ENCODE results near the gene MPRIP.

The MPRIP gene

GRCh38 chr17:17125136-17126084, 83.2 kb downstream of the MPRIP start:
- TF ChIP-seq CTCF (IDR thresholded peaks at IDR 0.05; ENCODE audit: low read depth, low read length, missing control alignments) = no peak
- no peak for DNase-seq (ENCODE audit: extremely low read depth, low read depth)
- H3K4me3 ChIP-seq (replicated peaks; ENCODE audit: low read depth, low read length) = no peak overlapping the region

- TF ChIP-seq CTCF (IDR thresholded peaks at IDR 0.05; ENCODE audit: low read depth, low read length, missing control alignments) = no peak
- no peak for DNase-seq (ENCODE audit: extremely low read depth, low read depth)
- no peak overlapping the region for H3K4me3 ChIP-seq (replicated peaks; ENCODE audit: low read depth, low read length)
Observed at GRCh38 chr17:17126131-17127110, 84.2 kb downstream of the MPRIP start.

GRCh38 chr17:17127156-17127555, 84.9 kb downstream of the MPRIP start:
- DNase-seq (ENCODE audit: extremely low read depth, low read depth) = no peak
- TF ChIP-seq CTCF (IDR thresholded peaks at IDR 0.05; ENCODE audit: low read depth, low read length, missing control alignments) = no peak
- H3K4me3 ChIP-seq (replicated peaks; ENCODE audit: low read depth, low read length) = no peak overlapping the region

- no peak for TF ChIP-seq CTCF (IDR thresholded peaks at IDR 0.05; ENCODE audit: low read depth, low read length, missing control alignments)
- H3K4me3 ChIP-seq (replicated peaks; ENCODE audit: low read depth, low read length) = no peak overlapping the region
- no peak for DNase-seq (ENCODE audit: extremely low read depth, low read depth)
Observed at GRCh38 chr17:17127730-17128291, 85.6 kb downstream of the MPRIP start.

GRCh38 chr17:17128476-17129075, 86.3 kb downstream of the MPRIP start:
- no peak for TF ChIP-seq CTCF (IDR thresholded peaks at IDR 0.05; ENCODE audit: low read depth, low read length, missing control alignments)
- no peak for DNase-seq (ENCODE audit: extremely low read depth, low read depth)
- H3K4me3 ChIP-seq (replicated peaks; ENCODE audit: low read depth, low read length) = no peak overlapping the region

- TF ChIP-seq CTCF (IDR thresholded peaks at IDR 0.05; ENCODE audit: low read depth, low read length, missing control alignments) = no peak
- DNase-seq (ENCODE audit: extremely low read depth, low read depth) = no peak
- no peak overlapping the region for H3K4me3 ChIP-seq (replicated peaks; ENCODE audit: low read depth, low read length)
Observed at GRCh38 chr17:17129466-17129865, 87.2 kb downstream of the MPRIP start.

Measured in HFF-Myc (cell line).